Memory B cell (primary cell): ENCODE results near the gene CNOT10.

Source experiments
- ATAC-seq: fragments of 150-1000 bp; cut with Tn5 transposase; 2 replicates; pipeline ENCODE4 v1.10.0; 2021; ENCODE audit warnings: low read depth, mild to moderate bottlenecking, moderate library complexity
- DNase-seq, 2 donors: peaks; one replicate each; pipeline ENCODE4 v3.0.0; 2022; ENCODE audit warnings: low spot score in 2 of 2
- H3K27ac Mint-ChIP-seq: one replicate; pipeline ENCODE4 v1.8.0; 2022; ENCODE audit warnings: mild to moderate bottlenecking, moderate library complexity, mixed read lengths
- H3K27me3 Mint-ChIP-seq: one replicate; pipeline ENCODE4 v1.8.0; 2022; ENCODE audit warnings: mixed read lengths
- H3K36me3 Mint-ChIP-seq: one replicate; pipeline ENCODE4 v1.8.0; 2022; ENCODE audit warnings: mild to moderate bottlenecking, mixed read lengths
- H3K4me1 Mint-ChIP-seq: one replicate; pipeline ENCODE4 v1.8.0; 2022; ENCODE audit warnings: mixed read lengths
- H3K4me3 Mint-ChIP-seq: one replicate; pipeline ENCODE4 v1.8.0; 2022; ENCODE audit warnings: mild to moderate bottlenecking, moderate library complexity, mixed read lengths
- H3K9me3 Mint-ChIP-seq: one replicate; pipeline ENCODE4 v1.8.0; 2022; ENCODE audit warnings: mixed read lengths

The CNOT10 gene

DNA sequence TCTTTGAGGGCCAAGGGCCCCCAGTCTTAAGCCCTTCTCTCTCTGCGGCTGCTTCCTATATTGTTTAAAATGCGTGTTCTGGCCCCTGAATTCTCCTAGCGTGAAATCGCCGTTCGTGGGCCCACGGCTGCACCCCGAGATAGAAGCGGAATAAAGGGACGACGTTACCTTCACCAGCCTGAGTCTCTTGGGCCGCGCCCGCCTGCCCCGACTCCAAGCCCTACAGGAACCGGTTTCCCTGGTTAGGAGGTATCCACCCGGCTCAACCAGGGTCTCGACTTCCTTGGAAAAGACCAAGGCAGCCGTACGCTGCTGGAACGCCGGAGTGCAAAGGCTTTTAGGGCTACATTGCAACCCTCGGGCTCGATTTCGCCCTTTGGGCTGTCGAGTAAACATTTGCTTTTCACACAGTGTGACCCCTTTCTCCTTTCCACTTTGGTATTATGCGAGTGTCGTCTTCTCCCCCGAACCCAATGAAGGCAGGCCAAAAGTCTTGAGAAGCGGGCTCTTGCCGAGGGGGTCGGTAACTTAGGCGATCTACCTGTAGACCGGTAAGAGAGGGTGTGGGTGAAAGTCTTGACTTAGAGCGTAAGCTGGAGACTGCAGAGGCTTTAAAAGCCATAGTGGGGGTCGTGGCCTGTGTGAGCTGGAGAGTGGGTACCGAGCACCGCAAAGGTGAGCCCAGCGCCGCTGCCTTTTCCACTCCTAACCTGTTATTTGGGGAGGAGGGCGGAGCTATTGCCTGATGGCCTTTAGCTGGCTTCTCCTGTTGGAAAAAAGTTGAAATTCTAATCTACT lies 134.8 kb downstream of the CNOT10 start:
- Mint-ChIP-seq H3K4me3 (peak overlapping the region; percentile 68), H3K4me1 (peaks cover 5% of the 10 kb centered on the region), H3K27me3 (peaks cover 16% of the 10 kb centered on the region), H3K36me3 (no peaks in the 10 kb centered on the region), H3K27ac (no peak overlapping the region), H3K9me3 (no peaks in the 10 kb centered on the region)
- no peak for DNase-seq
- ATAC-seq: no peak

GRCh38 chr3:32820430-32820829 lies 135.4 kb downstream of the CNOT10 start:
- no peak overlapping the region for H3K4me3 Mint-ChIP-seq
- DNase-seq: no peak
- H3K9me3 Mint-ChIP-seq: no peaks in the 10 kb centered on the region
- no peaks in the 10 kb centered on the region for H3K36me3 Mint-ChIP-seq
- H3K27ac Mint-ChIP-seq: no peak overlapping the region
- peaks cover 5% of the 10 kb centered on the region for H3K4me1 Mint-ChIP-seq
- H3K27me3 Mint-ChIP-seq: peaks cover 15% of the 10 kb centered on the region
- no peak for ATAC-seq

GRCh38 chr3:32820971-32821685 lies 136.1 kb downstream of the CNOT10 start:
- Mint-ChIP-seq H3K4me1 (peaks cover 2% of the 10 kb centered on the region), H3K9me3 (no peaks in the 10 kb centered on the region), H3K36me3 (no peaks in the 10 kb centered on the region), H3K27me3 (peaks cover 10% of the 10 kb centered on the region), H3K27ac (no peak overlapping the region), H3K4me3 (no peak overlapping the region)
- DNase-seq (no peak), ATAC-seq (no peak)

GRCh38 chr3:32821686-32822296 lies 136.8 kb downstream of the CNOT10 start:
- ATAC-seq (no peak), DNase-seq (no peak)
- no peaks in the 10 kb centered on the region for H3K9me3 Mint-ChIP-seq
- no peaks in the 10 kb centered on the region for H3K36me3 Mint-ChIP-seq
- peaks cover 2% of the 10 kb centered on the region for H3K4me1 Mint-ChIP-seq
- no peak overlapping the region for H3K4me3 Mint-ChIP-seq
- no peak overlapping the region for H3K27ac Mint-ChIP-seq
- H3K27me3 Mint-ChIP-seq: peaks cover 10% of the 10 kb centered on the region

DNA sequence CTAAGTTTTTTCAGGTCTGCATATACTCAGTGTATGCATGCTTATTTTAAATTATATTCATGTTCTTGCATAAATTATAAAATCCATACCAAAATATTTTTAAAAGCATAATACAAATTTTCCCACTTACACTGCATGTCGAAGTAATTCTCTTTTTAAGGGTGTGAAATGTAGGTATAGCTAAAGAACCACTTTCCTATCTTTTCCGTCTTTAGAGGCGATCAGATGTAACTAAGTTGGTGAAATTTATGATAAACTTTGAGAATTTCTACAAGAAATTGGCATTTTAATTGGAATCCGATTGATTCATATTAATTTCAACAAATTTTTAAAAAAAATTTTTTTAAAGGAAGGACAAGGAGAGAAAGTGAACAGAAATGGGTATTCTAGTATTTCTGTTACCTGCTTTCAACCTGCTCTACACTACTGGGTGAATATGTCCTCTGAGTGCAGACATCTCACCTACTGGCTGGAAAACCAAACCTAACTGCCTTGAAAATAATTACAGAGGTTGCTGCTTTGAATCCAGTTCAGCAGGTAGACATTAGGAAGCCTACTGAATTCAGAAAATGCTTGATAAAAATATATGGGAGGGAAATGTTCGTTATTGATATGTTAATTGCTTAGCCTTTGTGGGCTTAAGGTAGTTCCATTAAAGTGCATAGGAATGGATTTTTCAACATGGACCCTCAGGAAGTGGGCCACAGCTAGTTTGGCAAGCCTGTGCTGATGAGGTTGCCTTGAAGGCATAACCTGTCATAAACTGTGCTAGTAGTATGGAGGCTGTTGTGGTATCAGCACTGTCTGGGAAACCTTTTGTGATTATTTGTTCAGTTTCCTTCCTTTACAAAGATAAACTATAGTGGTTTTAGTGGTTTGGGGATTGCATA lies 137.9 kb downstream of the CNOT10 start:
- Mint-ChIP-seq H3K4me3 (no peak overlapping the region), H3K9me3 (no peaks in the 10 kb centered on the region), H3K27ac (no peak overlapping the region), H3K36me3 (no peaks in the 10 kb centered on the region), H3K27me3 (peaks cover 13% of the 10 kb centered on the region), H3K4me1 (peaks cover 1% of the 10 kb centered on the region)
- DNase-seq (no peak), ATAC-seq (no peak)
